ENCODE results near the gene SH3TC1.

SH3TC1 gene

GRCh38 chr4:8202108-8203051 is 3.3 kb downstream of the SH3TC1 start:
- no peak for DNase-seq

DNA sequence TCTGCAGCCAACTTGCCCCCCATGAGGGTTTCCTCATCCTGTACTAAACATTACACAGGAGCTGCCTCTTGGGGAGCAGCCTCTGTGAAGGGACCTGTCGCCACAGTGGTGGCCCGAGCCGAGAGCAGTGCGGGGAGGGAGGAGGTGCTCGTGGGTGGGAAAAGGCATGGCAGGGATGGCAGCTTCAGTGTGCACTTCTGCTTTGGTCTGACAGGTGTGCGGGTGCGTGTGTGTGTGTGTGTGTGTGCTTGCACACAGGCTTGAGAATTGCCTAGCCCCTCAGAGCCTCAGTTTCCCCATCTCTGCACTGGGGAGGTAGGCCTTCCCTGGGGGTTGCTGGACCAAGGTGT is 3.9 kb downstream of the SH3TC1 start:
- no peak for DNase-seq

DNA sequence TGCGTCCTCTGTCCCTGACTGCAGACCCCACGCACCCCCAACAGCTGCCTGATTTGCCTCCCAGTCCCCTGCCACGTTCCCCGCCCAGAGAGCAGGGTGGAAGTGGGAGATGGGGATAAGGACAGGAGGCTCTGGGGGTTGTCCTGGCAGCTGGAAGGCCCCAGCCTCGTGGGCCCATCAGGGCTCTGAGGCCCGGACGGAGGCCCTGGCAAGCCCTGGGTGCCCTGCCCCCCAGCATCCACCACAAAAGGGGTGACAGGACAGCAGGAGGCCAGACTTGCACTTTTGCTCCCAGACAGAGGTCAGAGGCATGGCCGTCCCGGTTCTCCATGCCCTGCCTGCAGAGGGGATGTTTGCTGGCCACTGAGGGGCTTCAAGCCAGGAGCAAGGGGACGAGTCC is 4.7 kb downstream of the SH3TC1 start:
- DNase-seq, result no peak

DNA sequence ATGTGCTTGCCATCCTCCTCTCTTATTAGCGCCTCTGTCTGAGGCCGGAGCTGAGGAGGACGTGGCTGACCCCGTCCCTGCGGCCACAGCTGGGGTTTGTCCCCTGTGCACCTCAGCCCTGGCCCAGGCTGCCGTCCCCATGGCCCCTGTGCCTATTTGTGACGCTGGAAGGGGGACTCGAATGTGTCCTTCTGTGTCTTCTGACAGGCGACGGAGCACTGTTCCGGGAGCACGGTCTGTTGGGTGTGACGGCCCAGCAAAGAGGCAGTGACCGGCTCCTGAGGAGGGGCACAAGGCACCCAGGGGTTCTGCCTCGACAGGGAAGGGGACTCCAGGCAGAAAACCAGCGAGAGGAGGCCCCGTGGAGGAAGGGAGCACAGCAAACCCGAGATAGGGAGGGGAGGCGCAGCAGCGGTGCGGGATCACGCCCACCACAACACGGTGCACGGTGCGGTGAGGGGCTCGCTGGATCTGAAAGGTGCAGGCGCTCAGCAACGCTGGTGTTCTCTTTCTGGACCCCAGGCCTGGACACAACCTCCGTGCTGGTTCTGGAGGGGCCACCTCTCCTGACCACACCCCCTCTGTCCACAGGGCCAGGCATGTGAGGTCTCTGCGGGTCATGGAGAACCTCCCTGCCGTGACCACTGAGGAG is 5.6 kb downstream of the SH3TC1 start:
- DNase-seq, result no peak

DNA sequence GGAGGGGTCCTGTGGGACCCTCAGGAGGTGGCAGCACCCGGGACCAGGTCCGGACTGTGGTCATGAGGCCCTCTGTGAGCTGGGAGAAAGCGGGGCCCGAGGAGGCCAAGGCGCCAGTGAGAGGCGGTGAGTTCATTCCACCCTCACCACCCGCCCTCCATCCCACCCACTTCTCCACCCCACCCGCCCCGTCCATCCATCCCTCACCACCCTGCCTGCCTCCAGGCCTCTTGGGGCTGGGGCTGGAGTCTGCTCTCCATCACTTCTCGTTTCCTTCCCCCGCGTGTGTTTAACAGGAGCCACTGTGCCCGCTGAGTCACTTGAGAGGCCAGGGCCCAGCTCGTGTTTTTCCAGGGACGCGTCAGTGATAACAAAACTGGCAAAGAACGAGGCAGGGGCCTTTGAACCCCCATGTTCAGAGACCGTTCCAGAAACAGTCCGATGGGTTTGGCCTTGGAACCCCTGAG is 6.2 kb downstream of the SH3TC1 start:
- no peak for DNase-seq

- DNase-seq, result no peak
Measured at GRCh38 chr4:8205749-8206611, 6.9 kb downstream of the SH3TC1 start.

DNA sequence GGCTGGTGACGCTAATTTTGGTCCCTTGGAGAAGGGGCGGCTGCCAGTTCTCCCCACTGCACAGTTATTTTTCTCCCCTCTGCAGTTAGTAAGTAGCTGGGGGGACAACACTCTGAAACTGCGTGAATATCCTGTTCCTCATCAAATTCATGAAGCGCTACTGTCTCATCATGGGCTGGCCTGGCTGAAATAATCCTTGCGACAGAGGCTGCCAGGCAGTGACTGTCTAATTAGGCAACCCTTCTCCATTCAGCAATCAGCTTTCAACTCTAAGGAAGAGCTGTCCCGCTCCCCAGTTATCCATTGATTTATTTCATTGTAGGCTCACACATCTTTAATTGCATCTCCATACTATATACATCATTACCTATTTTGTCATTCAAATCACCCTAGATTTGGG is 8.2 kb downstream of the SH3TC1 start:
- no peak for DNase-seq

DNA sequence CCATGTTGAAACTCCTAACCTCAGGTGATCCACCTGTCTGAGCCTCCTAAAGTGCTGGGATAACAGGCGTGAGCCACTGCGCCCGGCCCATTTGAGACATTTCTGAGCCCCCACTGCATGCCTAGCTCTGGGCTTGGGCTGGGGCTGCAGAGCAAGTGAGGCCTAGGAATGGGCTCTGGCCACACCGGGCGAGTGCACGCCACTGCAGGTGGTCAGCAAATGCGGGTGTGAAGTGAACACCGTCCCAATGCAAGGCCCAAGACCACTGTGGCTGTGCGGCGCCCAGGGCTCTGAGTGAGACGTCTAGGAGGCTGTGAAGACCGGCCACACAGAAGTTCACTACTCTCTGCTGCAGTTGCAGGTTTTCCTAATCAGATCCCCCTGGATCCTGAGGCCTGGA is 9.5 kb downstream of the SH3TC1 start:
- DNase-seq, result no peak

DNA sequence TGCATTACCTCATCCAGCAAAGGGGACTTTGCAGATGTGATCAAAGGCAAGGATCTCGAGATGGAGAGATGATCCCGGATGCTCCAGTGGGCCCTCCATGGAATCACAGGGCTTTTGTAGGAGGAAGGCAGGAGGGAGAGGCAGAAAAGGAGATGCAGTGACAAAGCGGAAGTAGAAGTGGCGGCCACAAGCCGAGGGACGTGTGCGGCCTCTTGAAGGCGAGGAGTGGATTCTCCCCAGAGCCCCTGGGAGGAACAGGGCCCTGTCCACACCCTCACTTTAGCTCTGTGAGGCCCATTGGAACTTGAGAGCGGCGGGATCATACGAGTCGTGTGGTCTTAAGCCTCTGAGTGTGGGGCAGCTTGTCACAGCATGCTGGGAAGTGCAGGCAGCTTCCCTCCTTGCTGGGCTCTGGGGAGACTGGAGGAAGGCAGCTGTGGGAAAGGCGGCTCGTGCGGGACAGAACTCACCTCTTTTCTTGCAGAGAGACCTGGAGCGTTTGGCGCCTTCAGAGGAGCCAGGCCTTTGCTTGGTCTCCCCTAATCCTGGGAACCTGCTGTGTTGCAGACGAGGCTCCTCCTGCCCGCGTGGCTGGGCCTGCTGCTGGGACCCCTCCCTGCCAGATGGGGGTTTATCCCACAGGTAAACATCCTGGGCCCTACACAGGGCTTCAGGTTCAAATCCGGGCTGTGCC is 10.2 kb downstream of the SH3TC1 start:
- no peak for DNase-seq

GRCh38 chr4:8210010-8210409 is 10.9 kb downstream of the SH3TC1 start:
- no peak for DNase-seq

DNA sequence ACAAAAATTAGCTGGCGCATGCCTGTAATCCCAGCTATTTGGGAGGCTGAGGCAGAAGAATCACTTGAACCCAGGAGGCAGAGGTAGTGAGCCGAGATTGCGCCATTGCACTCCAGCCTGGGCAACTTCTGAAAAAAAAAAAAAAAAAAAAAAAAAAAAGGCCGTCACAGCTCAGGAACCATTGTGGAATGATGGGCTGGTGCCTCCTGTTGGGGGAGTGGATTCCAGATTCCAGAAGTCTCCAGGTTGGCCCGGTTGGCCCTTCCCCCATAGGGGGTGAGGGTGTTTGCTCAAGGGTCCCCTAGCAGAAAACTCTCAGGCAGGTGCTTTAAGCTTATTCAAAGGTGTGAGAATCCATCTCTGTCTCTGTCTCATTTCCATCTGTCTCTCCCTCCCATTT is 11.5 kb downstream of the SH3TC1 start:
- DNase-seq, result no peak

- DNase-seq, result no peak
Measured at GRCh38 chr4:8211251-8211650, 12.2 kb downstream of the SH3TC1 start.

DNA sequence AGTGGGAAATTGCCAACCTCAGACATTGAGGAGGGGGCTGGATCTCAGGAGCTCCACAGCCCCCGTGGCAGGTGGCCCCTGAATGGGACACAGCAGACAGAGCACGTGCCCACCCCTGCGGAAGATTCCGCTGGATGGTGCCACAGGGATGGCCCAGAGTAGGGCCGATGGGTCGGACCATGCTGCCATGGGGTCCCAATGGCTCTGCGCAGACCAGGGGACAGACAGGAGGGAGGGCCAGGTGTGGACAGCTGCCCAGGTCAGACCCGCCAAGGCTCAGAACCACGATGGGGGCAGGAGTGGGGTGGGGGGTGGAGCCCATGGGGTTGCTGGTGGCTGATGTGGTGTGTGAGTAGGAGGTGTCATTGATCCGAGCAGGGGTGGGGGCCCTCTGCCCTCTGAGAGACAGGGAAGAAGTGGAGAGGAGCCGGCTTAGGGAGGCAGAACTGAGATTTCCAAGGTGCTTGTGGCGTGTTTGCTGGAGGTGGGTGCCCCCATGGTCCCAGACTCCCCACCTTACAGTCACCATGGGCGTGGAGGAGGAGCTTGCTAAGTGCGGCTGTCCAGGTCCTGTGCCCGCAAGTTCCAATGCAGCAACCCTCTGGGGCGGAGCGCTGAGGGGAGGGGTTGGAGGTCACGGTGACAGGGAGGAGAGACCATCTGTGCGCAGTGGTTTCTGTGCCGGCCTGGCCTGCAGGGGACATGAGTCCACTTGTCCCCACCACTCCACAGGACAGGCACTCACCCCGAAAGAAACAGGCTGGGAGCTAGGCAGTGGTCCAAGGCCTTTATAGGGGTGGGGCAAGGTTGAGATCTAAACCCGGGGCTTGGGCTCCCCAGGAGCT is 12.9 kb downstream of the SH3TC1 start:
- no peak for DNase-seq

- DNase-seq, result no peak
Measured at GRCh38 chr4:8212622-8213021, 13.5 kb downstream of the SH3TC1 start.

- no peak for DNase-seq
Measured at GRCh38 chr4:8213121-8213520, 14.0 kb downstream of the SH3TC1 start.

DNA sequence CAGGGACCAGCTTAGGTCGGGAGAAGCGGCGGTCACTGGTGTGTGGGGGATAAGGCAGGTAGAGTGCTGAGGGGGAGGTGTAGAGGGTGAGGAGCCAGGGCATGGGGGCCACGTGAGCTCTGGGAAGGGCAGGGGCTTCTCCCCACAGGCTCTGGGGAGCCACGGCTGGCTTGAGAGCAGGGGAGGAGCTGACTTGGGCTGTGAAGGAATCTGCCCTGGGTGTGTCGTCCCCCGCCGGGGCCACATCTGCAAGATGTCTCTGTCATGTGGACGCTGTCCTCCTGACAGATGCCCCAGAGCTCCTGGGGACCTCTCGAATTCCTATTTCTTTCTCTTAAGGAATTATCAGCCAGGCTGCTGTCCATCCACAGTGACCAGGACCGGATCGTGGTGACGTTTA is 15.0 kb downstream of the SH3TC1 start:
- no peak for DNase-seq

DNA sequence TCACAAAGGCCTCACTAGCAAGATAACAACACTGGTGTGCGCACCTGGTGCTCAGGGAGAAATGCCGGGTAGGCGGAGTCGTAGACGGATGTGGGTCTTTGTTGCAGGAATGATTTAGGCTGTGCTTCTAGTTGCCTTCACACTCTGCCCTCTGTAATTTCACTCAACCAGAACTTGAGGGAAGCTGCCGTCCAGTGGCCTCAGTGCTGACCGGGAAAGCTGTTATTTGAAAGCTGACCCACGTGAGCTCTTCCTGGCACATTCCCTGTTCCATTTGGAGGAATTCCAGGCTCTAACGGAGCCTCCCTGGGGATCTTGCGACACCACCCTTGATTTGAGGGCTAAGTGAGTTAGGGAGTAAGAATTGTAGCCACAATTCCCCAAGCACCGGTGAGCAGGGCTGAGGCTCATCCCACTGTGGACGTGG is 15.9 kb downstream of the SH3TC1 start:
- no peak for DNase-seq

DNA sequence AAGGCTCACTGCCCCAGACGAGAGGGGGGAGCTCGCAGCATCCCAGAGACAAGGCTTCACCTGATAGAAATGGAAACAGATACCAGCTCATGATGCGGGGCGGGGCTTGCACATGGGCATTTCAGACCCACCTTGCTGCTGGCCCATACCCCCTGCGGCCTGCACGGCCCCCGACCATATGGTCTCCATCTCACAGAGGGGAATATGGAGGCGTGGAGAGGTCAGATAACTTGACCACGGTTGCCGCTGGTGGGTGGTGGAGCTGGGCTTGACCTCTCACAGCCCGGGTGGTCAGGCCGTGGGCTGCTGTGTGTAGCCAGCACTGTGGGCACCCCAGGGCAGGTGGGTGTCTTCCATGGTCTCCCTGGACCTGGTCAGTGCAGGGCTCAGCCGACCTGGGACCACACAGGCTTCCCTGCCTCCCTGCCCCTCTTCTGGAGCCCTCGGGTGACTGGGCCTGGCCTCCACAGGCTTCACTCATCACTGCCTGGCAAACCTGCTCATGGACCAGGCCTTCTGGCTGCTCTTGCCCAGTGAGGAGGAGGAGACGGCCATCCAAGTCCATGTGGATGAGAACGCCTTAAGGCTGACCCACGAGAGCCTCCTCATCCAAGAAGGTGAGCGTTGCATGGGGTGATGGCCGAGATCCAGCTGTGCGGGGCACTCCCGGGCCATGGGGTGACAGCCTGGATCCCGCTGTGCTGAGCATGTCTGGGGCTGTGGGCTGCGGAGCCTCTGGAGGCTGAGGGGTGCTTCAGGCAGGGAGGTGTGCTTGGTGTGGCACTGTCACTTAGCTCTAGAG is 16.8 kb downstream of the SH3TC1 start:
- DNase-seq, result no peak

DNA sequence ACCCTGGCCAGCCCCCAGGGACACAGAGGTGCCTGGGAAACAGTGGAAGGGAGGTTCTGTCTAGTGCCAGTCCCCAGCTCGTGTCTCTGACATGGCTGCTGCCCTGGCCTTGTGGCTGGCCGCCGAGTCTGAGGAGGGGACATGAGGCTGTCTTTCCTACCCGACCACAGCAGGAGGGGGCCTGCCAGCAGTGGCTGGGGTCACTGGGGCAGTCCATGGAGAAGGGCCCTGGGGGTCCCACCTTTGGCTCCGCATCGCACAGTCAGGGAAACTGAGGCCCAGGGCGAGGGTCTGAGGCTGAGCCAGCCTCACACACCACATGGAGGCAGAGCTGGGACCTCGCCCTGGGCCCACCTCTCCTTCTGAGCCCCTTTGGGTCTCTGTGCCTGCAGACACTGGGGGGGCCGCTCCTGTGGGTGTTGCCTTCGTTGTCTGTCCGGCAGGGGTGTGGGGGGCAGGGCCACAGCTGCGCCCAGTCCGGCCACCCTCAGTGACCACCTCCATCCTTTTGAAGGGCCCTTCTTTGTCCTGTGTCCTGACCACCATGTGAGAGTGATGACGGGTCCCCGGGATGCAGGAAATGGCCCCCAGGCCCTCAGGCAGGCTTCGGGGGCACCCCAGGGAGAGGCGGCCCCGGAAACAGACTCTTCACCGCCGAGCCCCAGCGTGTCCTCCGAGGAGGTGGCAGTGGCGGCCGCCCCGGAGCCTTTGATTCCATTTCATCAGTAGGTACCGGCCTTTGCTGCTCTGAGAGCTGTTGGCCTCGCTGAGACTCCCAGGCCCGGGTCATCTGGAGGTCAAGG is 17.6 kb downstream of the SH3TC1 start:
- DNase-seq, result no peak

- DNase-seq, result no peak
Measured at GRCh38 chr4:8217246-8217511, 18.1 kb downstream of the SH3TC1 start.
